GM12872 (cell line): ENCODE measurements around the gene FAR1.

Experiments used
- TF ChIP-seq, protein P1 (sequence below): IDR thresholded peaks from 3 replicates; pipeline ENCODE4 v1.5.1; 2011; ENCODE audit warnings: low read depth, mild to moderate bottlenecking, low read length, moderate library complexity; ENCODE audit not compliant: insufficient read depth

FAR1 gene

DNA sequence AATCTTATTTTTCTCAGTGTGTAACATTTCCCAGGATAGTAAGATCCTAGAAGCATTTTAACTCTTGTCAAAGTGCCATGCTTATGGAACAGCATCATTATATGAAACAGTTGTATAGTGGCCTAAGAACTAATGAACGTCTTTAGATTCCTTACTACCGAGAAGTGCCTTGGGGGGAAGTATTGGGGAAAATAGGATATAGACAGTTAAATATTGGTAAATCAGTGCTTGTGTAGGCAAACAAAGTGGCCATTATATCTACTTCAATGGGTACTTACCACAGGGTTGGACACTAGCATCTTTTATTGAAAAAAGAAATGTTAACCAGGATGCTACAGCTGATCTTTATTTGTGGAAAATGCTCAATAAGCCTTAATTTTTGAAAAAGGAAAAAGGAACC, 11.3 kb downstream of the FAR1 start:
- TF ChIP-seq, protein P1, sequence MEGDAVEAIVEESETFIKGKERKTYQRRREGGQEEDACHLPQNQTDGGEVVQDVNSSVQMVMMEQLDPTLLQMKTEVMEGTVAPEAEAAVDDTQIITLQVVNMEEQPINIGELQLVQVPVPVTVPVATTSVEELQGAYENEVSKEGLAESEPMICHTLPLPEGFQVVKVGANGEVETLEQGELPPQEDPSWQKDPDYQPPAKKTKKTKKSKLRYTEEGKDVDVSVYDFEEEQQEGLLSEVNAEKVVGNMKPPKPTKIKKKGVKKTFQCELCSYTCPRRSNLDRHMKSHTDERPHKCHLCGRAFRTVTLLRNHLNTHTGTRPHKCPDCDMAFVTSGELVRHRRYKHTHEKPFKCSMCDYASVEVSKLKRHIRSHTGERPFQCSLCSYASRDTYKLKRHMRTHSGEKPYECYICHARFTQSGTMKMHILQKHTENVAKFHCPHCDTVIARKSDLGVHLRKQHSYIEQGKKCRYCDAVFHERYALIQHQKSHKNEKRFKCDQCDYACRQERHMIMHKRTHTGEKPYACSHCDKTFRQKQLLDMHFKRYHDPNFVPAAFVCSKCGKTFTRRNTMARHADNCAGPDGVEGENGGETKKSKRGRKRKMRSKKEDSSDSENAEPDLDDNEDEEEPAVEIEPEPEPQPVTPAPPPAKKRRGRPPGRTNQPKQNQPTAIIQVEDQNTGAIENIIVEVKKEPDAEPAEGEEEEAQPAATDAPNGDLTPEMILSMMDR: no peak

DNA sequence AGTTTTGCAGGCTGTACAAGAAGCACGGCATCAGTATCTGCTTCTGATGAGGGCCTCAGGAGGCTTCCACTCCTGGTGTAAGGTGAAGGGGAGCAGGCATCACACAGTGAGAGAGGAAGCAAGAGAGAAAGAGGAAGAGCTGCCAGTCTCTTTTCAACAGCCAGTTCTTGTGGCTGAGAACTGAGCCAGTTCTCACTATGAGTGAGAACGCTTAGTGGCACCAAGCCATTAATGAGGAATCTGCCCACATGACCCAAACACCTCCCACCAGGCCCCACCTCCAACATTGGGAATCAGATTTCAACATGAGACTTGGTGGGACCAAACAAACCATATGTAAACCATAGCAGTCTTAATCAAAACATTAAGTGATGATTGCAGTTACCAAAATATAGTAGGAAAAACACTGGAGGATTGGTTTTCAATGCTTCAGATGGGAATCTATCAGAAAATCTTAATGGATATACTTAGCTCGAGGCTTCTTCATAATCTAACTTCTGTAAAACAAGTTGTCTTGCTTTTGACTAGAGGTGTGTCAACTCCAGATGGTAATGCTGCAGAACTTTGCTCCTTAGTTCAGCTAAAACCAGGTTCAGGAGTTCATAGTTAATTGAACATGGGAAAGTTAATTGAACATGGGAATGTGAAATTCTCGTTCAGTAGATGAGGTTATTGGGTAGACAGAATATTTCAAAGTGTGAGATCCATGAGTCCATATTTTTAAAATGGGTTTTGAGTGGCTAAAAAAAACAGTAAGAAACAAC, 12.2 kb downstream of the FAR1 start:
- TF ChIP-seq, protein P1: no peak

DNA sequence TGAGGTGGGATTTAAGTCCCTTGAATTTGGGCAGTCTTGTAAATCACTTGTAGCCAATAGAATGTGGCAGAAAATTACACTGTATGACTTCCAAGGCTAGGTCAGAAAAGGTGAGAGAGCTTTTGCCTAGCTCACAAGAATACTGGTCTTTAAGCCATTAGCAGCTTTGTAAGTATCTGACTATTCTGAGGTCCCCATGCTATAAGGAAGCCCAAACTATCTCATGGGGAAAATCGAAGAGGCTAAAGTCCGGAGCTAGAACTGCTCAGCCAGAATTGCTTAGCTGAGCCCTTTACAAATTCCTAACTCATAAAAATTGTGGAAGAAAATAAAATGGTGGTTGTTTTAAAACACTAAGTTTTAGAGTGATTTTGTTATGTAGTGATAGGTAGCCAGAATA, 13.0 kb downstream of the FAR1 start:
- TF ChIP-seq, protein P1: no peak

DNA sequence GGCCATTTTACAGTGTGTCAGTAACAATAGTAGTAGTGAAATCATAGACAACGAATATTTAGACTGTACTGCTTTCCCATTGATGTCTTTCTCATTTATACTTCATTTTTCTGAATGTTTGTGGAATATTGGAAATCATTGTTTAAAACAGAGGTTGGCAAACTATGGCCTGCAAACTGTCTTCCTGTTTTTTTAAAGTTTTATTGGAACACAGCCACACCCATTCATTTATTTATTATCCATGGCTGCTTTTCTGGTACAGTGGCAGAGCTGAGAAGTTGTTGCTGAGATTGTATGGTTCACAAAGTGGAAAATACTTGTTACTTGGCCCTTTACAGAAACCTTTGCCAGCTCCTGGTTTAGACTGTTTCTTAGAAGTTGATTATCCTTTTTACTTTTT, 13.7 kb downstream of the FAR1 start:
- TF ChIP-seq, protein P1: no peak

DNA sequence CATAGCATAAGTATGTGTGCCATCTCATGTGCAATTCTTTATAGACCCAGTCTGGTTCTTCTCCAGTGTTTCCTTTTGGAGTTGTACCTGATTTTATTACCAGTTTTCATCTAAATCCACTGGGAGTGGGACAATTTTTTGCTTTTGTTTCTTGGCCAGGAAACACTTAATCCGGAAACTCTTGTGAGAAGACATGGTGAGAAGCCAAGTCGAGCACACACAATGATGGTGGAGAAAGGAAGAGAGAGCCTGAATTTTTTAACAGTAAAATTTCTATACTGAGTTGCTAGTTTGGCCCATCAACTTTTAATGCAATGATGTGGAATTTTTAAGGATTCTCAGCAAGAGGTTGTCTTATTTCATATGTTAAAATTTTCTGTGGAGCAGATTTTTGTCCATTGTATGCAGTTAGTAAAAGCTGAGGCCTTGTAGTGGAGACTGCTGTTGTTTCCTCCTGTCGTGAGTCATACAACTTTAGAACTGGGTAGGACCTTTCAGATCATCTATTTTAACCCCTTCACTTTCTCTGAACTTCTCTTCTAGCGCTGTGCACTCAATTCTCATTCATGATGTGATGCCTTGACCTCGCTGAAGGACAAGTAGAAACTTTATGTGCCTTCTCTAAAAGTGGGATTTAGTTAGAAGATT, 17.1 kb downstream of the FAR1 start:
- TF ChIP-seq, protein P1: no peak

DNA sequence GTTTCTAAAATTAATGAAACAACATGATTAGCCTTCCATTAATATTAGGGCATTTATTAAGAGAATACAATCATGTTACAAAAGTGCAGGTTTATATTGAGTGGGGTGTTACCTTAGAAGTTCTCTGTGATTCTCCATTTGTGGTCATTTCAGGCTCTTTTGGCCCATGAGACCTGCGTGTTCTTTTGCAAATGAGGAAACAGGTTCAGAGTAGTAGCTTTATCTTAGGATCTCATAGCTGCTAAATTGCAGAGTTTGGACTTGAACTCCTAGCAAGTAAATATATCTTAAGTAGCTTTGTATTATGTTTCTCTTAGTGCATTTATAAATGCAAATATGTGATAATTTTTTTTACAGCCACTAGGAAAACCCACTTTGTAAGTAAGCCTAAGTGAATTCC, 18.3 kb downstream of the FAR1 start:
- TF ChIP-seq, protein P1: no peak

DNA sequence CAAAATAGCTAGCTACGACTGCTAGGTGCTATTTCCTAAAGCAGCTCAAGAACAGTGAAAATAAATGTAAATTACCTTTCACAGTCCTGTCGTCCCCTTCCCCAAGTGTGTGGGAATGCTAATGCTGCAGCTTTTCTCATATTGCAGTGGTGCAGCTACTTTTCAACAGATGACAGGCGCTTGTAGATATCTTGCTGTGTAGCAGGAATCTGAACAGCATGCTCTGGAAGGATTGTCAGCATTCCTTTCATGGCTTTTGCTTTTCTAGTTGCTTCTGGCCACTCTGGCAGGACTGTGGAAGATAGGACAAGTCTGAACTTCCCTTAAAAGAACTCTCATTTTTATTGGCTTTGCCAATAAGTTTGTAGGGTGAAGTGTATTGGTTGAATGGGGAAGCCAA, 18.8 kb downstream of the FAR1 start:
- TF ChIP-seq, protein P1: no peak
